Measurements from ENCODE around the gene NOVA2.
A peak's percentile ranks its signal among the peaks of the same experiment; 100 is the strongest.

NOVA2 gene

GRCh38 chr19:46000491-46001246 lies 27.0 kb upstream of the NOVA2 start:
- DNase-seq: peak; percentile 31

DNA sequence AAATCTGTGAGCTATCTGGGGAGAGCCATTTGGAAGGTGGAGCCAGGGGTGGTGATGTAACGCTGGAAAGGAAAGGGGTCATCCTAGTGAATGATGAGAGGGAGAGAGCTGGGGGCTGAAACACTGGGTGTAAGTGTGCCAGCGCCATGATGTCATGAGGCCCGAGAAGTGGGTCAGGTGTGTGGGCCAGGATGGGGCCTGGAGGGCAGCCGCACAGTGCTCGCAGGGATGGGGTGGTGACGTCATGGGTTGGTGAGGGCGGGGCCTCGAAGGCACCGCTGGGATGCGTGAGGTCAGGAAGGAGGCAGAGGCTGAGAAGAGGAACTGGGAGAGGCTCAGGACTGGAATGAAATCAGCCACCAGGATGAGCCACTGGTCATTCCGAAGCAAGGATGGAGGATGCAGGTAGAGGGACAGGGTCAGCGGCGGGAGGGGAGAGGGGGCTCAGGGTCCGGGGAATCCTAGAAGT lies 26.0 kb upstream of the NOVA2 start:
- no peak for DNase-seq

GRCh38 chr19:45998834-45999233 lies 25.2 kb upstream of the NOVA2 start:
- no peak for DNase-seq

DNA sequence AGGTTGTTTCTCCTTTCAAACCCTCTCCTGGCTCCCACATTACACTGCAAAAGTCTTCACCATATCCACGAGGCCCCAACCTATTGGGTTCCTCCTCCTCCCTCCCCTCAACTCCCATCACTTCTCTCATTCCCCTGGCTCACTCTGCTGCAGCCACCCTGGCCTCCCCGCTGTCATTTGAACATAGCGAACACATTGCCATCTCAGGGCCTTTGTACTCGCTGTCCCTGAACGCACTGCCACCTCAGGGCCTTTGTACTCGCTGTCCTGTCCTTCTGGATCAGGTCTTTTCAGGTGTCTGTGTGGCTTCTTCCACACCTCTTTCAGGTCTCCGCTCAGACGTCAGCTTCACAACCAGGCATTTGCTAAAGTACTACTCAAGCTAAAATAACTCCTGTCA lies 23.3 kb upstream of the NOVA2 start:
- no peak for DNase-seq

GRCh38 chr19:45995715-45996385 lies 22.2 kb upstream of the NOVA2 start:
- no peak for DNase-seq

- peak; percentile 99 for DNase-seq
Measured at GRCh38 chr19:45994998-45995714, 21.5 kb upstream of the NOVA2 start, which contains the start of gene CCDC61. Gene CCDC61, plus strand, starts transcription at chr19:45995467. Its CDS starts 7,552 bp downstream, at chr19:46003019.

- DNase-seq: no peak
Measured at GRCh38 chr19:45994456-45994997, 20.9 kb upstream of the NOVA2 start.

- no peak for DNase-seq
Measured at GRCh38 chr19:45990113-45990728, 16.6 kb upstream of the NOVA2 start.

- no peak for DNase-seq
Measured at GRCh38 chr19:45985321-45985720, 11.7 kb upstream of the NOVA2 start.

DNA sequence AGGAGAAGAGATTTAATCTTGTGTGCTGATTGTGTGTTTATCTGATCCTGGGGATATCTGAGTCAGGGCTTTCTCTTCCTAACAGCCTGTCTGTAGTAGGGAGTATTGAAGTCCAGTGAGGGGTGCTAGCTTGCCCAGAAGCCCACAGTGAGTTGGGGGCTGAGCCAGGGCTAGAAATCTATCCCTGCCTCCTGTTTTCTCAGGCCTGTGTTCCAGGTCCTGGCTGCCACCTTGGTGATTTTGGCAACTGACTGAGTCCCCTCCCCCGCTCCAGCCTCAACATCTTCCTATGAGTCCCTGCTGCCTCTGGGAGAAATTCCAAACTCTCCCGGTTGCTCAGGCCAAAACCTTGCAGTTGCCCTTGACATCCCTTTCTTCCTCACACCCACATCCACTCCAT lies 7.7 kb upstream of the NOVA2 start:
- DNase-seq: no peak

GRCh38 chr19:45978156-45978555 lies 4.5 kb upstream of the NOVA2 start:
- DNase-seq: no peak

GRCh38 chr19:45976178-45976577 lies 2.5 kb upstream of the NOVA2 start:
- DNase-seq: no peak

DNA sequence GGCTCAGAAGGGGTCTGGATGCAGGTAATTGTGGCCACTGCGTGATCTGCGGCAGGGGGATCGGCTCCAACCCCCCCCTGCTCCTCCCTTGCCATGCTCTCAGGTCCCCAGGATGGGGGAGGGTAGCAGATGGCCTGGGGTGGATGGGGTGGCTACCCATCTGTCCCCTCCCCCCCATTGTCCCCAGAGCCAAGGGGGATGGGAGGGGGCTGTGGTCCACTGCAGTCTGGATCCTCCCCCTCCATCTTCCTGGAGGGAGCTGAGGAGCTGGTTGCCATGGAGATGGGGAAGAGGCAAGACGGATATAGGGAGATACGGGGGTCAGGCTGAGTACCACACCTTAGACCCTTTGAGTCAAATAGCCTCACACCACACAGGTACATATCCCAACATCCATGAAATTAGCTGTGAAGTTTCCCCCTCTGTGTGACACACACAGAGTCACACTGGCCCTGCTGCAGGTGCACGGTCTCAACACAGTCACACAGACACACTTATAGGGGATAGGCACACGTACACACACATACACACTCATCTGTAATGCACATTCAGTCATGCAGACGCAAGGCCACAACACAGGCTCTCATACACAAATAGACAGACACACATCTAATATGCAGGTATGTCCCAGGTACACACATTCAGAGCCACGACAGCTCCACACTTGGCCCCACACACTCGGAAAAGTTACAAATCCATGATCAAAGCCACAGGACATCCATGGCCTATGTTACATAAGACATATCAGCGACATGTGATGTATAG lies 1.8 kb upstream of the NOVA2 start:
- DNase-seq: no peak

- DNase-seq: no peak
Measured at GRCh38 chr19:45972947-45973540, 621 bp downstream of the NOVA2 start.

DNA sequence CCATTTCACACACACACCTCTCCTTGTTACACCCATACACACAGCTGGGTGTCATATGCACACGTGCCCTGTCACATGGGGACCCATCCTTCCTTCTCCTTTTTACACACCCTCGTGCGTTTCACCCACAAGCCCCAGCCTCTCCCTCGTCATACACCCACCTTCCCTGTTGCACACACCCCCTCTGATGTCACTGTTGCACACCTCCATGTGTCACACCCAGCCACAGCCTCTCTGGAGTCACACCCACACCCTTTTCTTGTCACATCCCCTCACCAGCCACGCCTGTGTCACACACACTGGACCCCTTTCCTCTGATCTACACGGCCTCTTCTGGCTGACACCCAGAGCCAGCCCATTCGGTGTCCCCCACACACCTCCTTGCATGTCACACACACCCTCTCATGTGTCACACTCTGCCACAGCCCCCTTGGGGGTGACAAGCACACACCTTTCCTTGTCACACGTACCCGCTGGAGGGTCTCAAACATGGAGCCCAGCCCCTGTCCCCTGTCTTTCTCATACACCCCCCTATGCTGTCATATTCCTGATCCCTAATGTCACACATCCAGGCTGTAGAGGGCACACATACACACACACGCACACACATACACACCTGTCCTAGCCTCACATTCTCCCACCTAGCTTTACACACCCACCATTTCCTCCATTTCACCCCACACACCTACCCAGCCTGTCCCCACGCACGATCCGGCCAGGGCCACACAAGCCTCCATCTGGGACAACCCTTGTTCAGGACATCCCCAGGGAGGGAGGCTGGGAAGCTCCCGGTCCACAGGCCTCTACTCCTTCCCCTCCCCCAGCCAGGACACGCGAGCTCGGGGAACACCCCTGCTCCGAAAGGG lies 1.4 kb downstream of the NOVA2 start:
- DNase-seq: peak; percentile 7

DNA sequence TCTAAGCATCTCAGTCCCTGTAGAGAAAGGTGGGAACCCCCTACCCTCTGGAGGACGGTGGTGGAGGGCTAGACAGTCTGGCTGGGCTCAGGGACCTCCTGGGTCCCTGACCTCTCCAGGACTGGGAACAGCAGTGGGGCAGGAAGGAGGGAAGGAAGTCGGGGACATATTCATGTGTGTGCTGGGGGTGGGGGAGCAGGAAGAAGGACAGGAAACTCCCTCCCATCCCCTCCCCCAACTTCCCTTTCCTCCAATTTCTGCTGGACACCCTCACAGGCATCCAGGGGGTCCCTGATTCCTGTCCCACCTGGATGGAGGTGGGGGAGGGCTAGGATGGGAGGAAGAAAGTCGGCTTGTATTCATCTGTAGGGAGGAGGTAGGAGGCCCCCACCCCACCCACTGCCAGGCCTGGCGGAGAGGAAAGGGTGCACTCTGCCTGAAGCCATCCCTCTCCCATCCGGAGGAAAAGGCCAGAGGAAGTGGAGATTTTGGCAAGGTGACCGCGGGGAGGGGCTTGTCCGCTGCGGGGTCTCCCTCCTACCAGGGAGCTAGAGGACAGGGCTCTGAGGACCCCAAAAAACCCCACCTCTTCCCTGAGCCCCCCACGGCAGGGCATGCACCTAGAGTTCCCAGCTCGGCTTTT lies 2.3 kb downstream of the NOVA2 start:
- DNase-seq: no peak

GRCh38 chr19:45969676-45970075 lies 4.0 kb downstream of the NOVA2 start:
- no peak for DNase-seq

DNA sequence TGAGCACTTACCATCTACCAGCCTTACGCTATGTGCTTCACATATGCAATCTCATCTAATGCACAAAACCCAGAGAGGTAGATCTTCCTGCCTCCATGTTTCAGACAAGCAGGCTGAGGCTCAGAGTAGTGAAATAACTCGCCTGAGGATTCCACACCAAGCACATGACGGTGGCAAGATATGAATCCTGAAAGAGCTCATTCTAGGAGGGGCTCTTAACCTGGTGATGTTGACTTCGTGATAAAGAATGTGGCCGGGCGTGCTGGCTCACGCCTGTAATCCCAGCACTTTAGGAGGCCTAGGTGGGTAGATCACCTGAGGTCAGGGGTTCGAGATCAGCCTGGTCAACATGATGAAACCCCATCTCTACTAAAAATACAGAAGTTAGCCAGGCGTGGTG lies 5.0 kb downstream of the NOVA2 start:
- no peak for DNase-seq

- DNase-seq: no peak
Measured at GRCh38 chr19:45967246-45967645, 6.4 kb downstream of the NOVA2 start.

- no peak for DNase-seq
Measured at GRCh38 chr19:45962021-45962420, 11.6 kb downstream of the NOVA2 start.

All from right kidney (tissue), 1 donor.